Activated T-cell treated with anti-CD3 and anti-CD28 coated beads for 1 hour (primary cell): ENCODE results near the gene NOTCH4.
"Not testable (repeated sequence)": the region's sequence is repeated elsewhere in the genome, so short reads cannot be mapped to it uniquely, and the experiment has no call there.

Experiments
- DNase-seq: peaks from one replicate; pipeline ENCODE4 v3.0.0-alpha.2; 2020; ENCODE audit warnings: low read depth

NOTCH4 gene

GRCh38 chr6:32216998-32217397 lies 6.9 kb downstream of the NOTCH4 start:
- no peak for DNase-seq

- no peak for DNase-seq
These were observed 7.6 kb downstream of the NOTCH4 start for GRCh38 chr6:32216285-32216684.

- no peak for DNase-seq
These were observed 8.2 kb downstream of the NOTCH4 start for GRCh38 chr6:32215617-32216016.

GRCh38 chr6:32214126-32214525 lies 9.7 kb downstream of the NOTCH4 start:
- DNase-seq = no peak

- DNase-seq = no peak
These were observed 10.2 kb downstream of the NOTCH4 start for GRCh38 chr6:32213649-32214048.

GRCh38 chr6:32212076-32212760 lies 11.6 kb downstream of the NOTCH4 start:
- no peak for DNase-seq

- not testable (repeated sequence) for DNase-seq
These were observed 12.4 kb downstream of the NOTCH4 start for GRCh38 chr6:32211432-32211831.

GRCh38 chr6:32210191-32210601 lies 13.7 kb downstream of the NOTCH4 start:
- DNase-seq = no peak

- no peak for DNase-seq
These were observed 14.9 kb downstream of the NOTCH4 start for GRCh38 chr6:32208996-32209395.

- DNase-seq = no peak
These were observed 19.6 kb downstream of the NOTCH4 start for GRCh38 chr6:32204268-32204715.

- no peak for DNase-seq
These were observed 20.2 kb downstream of the NOTCH4 start for GRCh38 chr6:32203426-32204267.

GRCh38 chr6:32202186-32202585 lies 21.7 kb downstream of the NOTCH4 start:
- DNase-seq = no peak

GRCh38 chr6:32200711-32201475 lies 23.0 kb downstream of the NOTCH4 start:
- no peak for DNase-seq

GRCh38 chr6:32198866-32199265 lies 25.0 kb downstream of the NOTCH4 start:
- DNase-seq = no peak

GRCh38 chr6:32198345-32198696 lies 25.5 kb downstream of the NOTCH4 start:
- no peak for DNase-seq

- DNase-seq = no peak
These were observed 26.9 kb downstream of the NOTCH4 start for GRCh38 chr6:32196682-32197616.

- DNase-seq = peak; percentile 32
These were observed 27.8 kb downstream of the NOTCH4 start for GRCh38 chr6:32195902-32196681.

- DNase-seq = peak; percentile 99
These were observed 28.3 kb downstream of the NOTCH4 start for GRCh38 chr6:32195652-32195901.

- no peak for DNase-seq
These were observed 28.8 kb downstream of the NOTCH4 start for GRCh38 chr6:32194825-32195651.

- no peak for DNase-seq
These were observed 29.5 kb downstream of the NOTCH4 start for GRCh38 chr6:32194388-32194787.
